HEK293 (cell line): ENCODE measurements around the gene MCAT.

Experiments used
- BCL11A ChIP-seq: fragments of 450-650 bp; formaldehyde crosslinking; IDR thresholded peaks from 2 replicates; pipeline ENCODE4 v1.5.1; 2016; ENCODE audit warnings: low read depth, missing biosample characterization, missing genetic modification characterization
- EGR2 ChIP-seq: fragments of 450-650 bp; formaldehyde crosslinking; IDR thresholded peaks from 2 replicates; pipeline ENCODE4 v1.5.1; 2016; ENCODE audit warnings: low read depth, missing biosample characterization, missing genetic modification characterization
- GLIS1 ChIP-seq: fragments of 450-650 bp; formaldehyde crosslinking; IDR thresholded peaks from 2 replicates; pipeline ENCODE4 v1.5.1; 2016; ENCODE audit warnings: missing biosample characterization, missing genetic modification characterization
- IKZF3 ChIP-seq: fragments of 450-650 bp; IDR thresholded peaks from 2 replicates; pipeline ENCODE4 v1.5.0; 2018; ENCODE audit warnings: missing biosample characterization, mild to moderate bottlenecking, missing genetic modification characterization, moderate library complexity
- INSM2 ChIP-seq: fragments of 450-650 bp; formaldehyde crosslinking; IDR thresholded peaks from 2 replicates; pipeline ENCODE4 v1.5.1; 2016; ENCODE audit warnings: missing biosample characterization, missing genetic modification characterization
- KLF16 ChIP-seq: fragments of 450-650 bp; formaldehyde crosslinking; IDR thresholded peaks from 2 replicates; pipeline ENCODE4 v1.5.1; 2017; ENCODE audit warnings: missing biosample characterization, missing genetic modification characterization
- KLF8 ChIP-seq: fragments of 450-650 bp; formaldehyde crosslinking; IDR thresholded peaks from 2 replicates; pipeline ENCODE4 v1.5.1; 2016; ENCODE audit warnings: missing biosample characterization, missing genetic modification characterization
- KLF9 ChIP-seq: fragments of 450-650 bp; formaldehyde crosslinking; IDR thresholded peaks from 2 replicates; pipeline ENCODE4 v1.5.1; 2016; ENCODE audit warnings: missing biosample characterization, missing genetic modification characterization, low read depth
- MYNN ChIP-seq: fragments of 450-650 bp; formaldehyde crosslinking; IDR thresholded peaks from 2 replicates; pipeline ENCODE4 v1.5.1; 2016; ENCODE audit warnings: missing biosample characterization, missing genetic modification characterization, borderline replicate concordance
- PATZ1 ChIP-seq: fragments of 450-650 bp; formaldehyde crosslinking; IDR thresholded peaks from 2 replicates; pipeline ENCODE4 v1.5.1; 2016; ENCODE audit warnings: missing biosample characterization, missing genetic modification characterization
- REPIN1 ChIP-seq: fragments of 450-650 bp; formaldehyde crosslinking; IDR thresholded peaks from 2 replicates; pipeline ENCODE4 v1.5.1; 2017; ENCODE audit warnings: missing biosample characterization, missing genetic modification characterization, low read depth
- SCRT2 ChIP-seq: fragments of 450-650 bp; formaldehyde crosslinking; IDR thresholded peaks from 2 replicates; pipeline ENCODE4 v1.5.1; 2016; ENCODE audit warnings: missing biosample characterization, missing genetic modification characterization
- SP2 ChIP-seq: fragments of 450-650 bp; formaldehyde crosslinking; IDR thresholded peaks from 2 replicates; pipeline ENCODE4 v1.5.1; 2016; ENCODE audit warnings: missing biosample characterization, missing genetic modification characterization
- YY1 ChIP-seq: fragments of 450-650 bp; formaldehyde crosslinking; IDR thresholded peaks from 2 replicates; pipeline ENCODE4 v1.5.1; 2018; ENCODE audit warnings: missing biosample characterization, missing genetic modification characterization
- ZBTB20 ChIP-seq: fragments of 450-650 bp; formaldehyde crosslinking; IDR thresholded peaks from 2 replicates; pipeline ENCODE4 v1.5.1; 2016; ENCODE audit warnings: missing biosample characterization, missing genetic modification characterization
- ZBTB26 ChIP-seq: fragments of 450-650 bp; formaldehyde crosslinking; optimal IDR thresholded peaks from 2 replicates; pipeline ENCODE3; 2016; ENCODE audit warnings: missing biosample characterization, mild to moderate bottlenecking, missing genetic modification characterization
- ZFP37 ChIP-seq: fragments of 450-650 bp; formaldehyde crosslinking; IDR thresholded peaks from 2 replicates; pipeline ENCODE4 v1.5.1; 2016; ENCODE audit warnings: missing biosample characterization, missing genetic modification characterization
- ZIC2 ChIP-seq: fragments of 450-650 bp; formaldehyde crosslinking; IDR thresholded peaks from 2 replicates; pipeline ENCODE4 v1.5.1; 2016; ENCODE audit warnings: missing biosample characterization, missing genetic modification characterization
- ZNF133 ChIP-seq: fragments of 450-650 bp; formaldehyde crosslinking; IDR thresholded peaks from 2 replicates; pipeline ENCODE4 v1.5.1; 2016; ENCODE audit warnings: missing biosample characterization, missing genetic modification characterization
- ZNF248 ChIP-seq: fragments of 450-650 bp; formaldehyde crosslinking; IDR thresholded peaks from 2 replicates; pipeline ENCODE4 v1.5.1; 2017; ENCODE audit warnings: missing biosample characterization, missing genetic modification characterization
- ZNF292 ChIP-seq: fragments of 450-650 bp; formaldehyde crosslinking; IDR thresholded peaks from 2 replicates; pipeline ENCODE4 v1.5.1; 2016; ENCODE audit warnings: low read depth, missing biosample characterization, missing genetic modification characterization, borderline replicate concordance
- ZNF600 ChIP-seq: fragments of 450-650 bp; formaldehyde crosslinking; IDR thresholded peaks from 2 replicates; pipeline ENCODE4 v1.5.1; 2016; ENCODE audit warnings: missing biosample characterization, missing genetic modification characterization
- ZNF610 ChIP-seq: fragments of 450-650 bp; formaldehyde crosslinking; IDR thresholded peaks from 2 replicates; pipeline ENCODE4 v1.5.1; 2016; ENCODE audit warnings: missing biosample characterization, missing genetic modification characterization, borderline replicate concordance
- ZNF623 ChIP-seq: fragments of 450-650 bp; formaldehyde crosslinking; IDR thresholded peaks from 2 replicates; pipeline ENCODE4 v1.5.1; 2016; ENCODE audit warnings: missing biosample characterization, missing genetic modification characterization
- ZNF629 ChIP-seq: fragments of 450-650 bp; formaldehyde crosslinking; IDR thresholded peaks from 2 replicates; pipeline ENCODE4 v1.5.1; 2017; ENCODE audit warnings: missing biosample characterization, missing genetic modification characterization
- ZNF670 ChIP-seq: fragments of 450-650 bp; formaldehyde crosslinking; IDR thresholded peaks from 2 replicates; pipeline ENCODE4 v1.5.1; 2016; ENCODE audit warnings: missing biosample characterization, missing genetic modification characterization, low read depth
- ZNF776 ChIP-seq: fragments of 450-650 bp; formaldehyde crosslinking; IDR thresholded peaks from 2 replicates; pipeline ENCODE4 v1.5.0; 2017; ENCODE audit warnings: missing biosample characterization, missing genetic modification characterization, borderline replicate concordance
- ZNF792 ChIP-seq: fragments of 450-650 bp; formaldehyde crosslinking; IDR thresholded peaks from 2 replicates; pipeline ENCODE4 v1.5.1; 2016; ENCODE audit warnings: missing biosample characterization, missing genetic modification characterization
- ZSCAN5A ChIP-seq: fragments of 450-650 bp; formaldehyde crosslinking; IDR thresholded peaks from 2 replicates; pipeline ENCODE4 v1.5.1; 2016; ENCODE audit warnings: missing biosample characterization, missing genetic modification characterization
- ZXDB ChIP-seq: fragments of 450-650 bp; formaldehyde crosslinking; IDR thresholded peaks from 2 replicates; pipeline ENCODE4 v1.5.1; 2016; ENCODE audit warnings: missing biosample characterization, missing genetic modification characterization
- TF ChIP-seq, protein P1 (sequence below): fragments of 450-650 bp; formaldehyde crosslinking; IDR thresholded peaks from 2 replicates; pipeline ENCODE4 v1.5.1; 2016; ENCODE audit warnings: missing biosample characterization, missing genetic modification characterization, low read depth

The MCAT gene

GRCh38 chr22:43088984-43089717 is 54.0 kb downstream of the MCAT start, which contains the start of gene TTLL1 (continued):
- TF ChIP-seq REPIN1 (tag by site-specific recombination) = peak; percentile 87; the same call in 1 of the 2 replicates
- 0 out of 2 replicates have a peak, but pooled peaks have one; percentile 9 for TF ChIP-seq INSM2
- no peak for TF ChIP-seq BCL11A (tag by site-specific recombination)
- no peak for TF ChIP-seq MYNN (tag by site-specific recombination)
- no peak for TF ChIP-seq ZNF776 (tag by site-specific recombination)
- peak; percentile 79 for TF ChIP-seq SP2 (tag by site-specific recombination)
- TF ChIP-seq KLF9 (tag by site-specific recombination) = peak; percentile 93
- TF ChIP-seq ZIC2 (tag by site-specific recombination) = peak; percentile 69
- no peak for TF ChIP-seq ZNF292 (tag by site-specific recombination)
- TF ChIP-seq ZFP37 (tag by site-specific recombination) = no peak; the same call in 1 of the 2 replicates
- peak; percentile 53; the same call in 1 of the 2 replicates for TF ChIP-seq ZNF629 (tag by site-specific recombination)
- peak; percentile 82 for TF ChIP-seq ZBTB26 (tag by site-specific recombination)
- TF ChIP-seq ZNF248 (tag by site-specific recombination) = no peak
- TF ChIP-seq EGR2 (tag by site-specific recombination) = peak; percentile 80
- TF ChIP-seq ZNF670 (tag by site-specific recombination) = no peak
- peak; percentile 88; the same call in 1 of the 2 replicates for TF ChIP-seq ZNF792 (tag by site-specific recombination)
- no peak for TF ChIP-seq ZNF133 (tag by site-specific recombination)
- peak; percentile 70; the same call in 1 of the 2 replicates for TF ChIP-seq ZXDB (tag by site-specific recombination)
- peak; percentile 96; the same call in 1 of the 2 replicates for TF ChIP-seq ZNF610
- peak; percentile 5; the same call in 1 of the 2 replicates for TF ChIP-seq ZNF623 (tag by site-specific recombination)
- no peak for TF ChIP-seq IKZF3 (tag by site-specific recombination)
- TF ChIP-seq KLF8 = peak; percentile 80; the same call in 1 of the 2 replicates
- TF ChIP-seq, protein P1, sequence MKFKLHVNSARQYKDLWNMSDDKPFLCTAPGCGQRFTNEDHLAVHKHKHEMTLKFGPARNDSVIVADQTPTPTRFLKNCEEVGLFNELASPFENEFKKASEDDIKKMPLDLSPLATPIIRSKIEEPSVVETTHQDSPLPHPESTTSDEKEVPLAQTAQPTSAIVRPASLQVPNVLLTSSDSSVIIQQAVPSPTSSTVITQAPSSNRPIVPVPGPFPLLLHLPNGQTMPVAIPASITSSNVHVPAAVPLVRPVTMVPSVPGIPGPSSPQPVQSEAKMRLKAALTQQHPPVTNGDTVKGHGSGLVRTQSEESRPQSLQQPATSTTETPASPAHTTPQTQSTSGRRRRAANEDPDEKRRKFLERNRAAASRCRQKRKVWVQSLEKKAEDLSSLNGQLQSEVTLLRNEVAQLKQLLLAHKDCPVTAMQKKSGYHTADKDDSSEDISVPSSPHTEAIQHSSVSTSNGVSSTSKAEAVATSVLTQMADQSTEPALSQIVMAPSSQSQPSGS = 0 out of 2 replicates have a peak, but pooled peaks have one; percentile 19
- peak; percentile 86 for TF ChIP-seq GLIS1 (tag by site-specific recombination)
- TF ChIP-seq KLF16 (tag by site-specific recombination) = peak; percentile 61; the same call in 1 of the 2 replicates
- TF ChIP-seq ZBTB20 (tag by site-specific recombination) = peak; percentile 52; the same call in 1 of the 2 replicates
- peak; percentile 79 for TF ChIP-seq PATZ1 (tag by site-specific recombination)
- TF ChIP-seq YY1 (tag by site-specific recombination) = peak; percentile 48; the same call in 1 of the 2 replicates
- TF ChIP-seq ZSCAN5A = peak; percentile 50; the same call in 1 of the 2 replicates
- TF ChIP-seq ZNF600 (tag by site-specific recombination) = peak; percentile 39; the same call in 1 of the 2 replicates
- peak; percentile 87; the same call in 1 of the 2 replicates for TF ChIP-seq SCRT2 (tag by site-specific recombination)
